ENCODE data around the gene KRT17. TPM values are rescaled to one million over a fixed set of nuclear protein-coding genes. Genes with fewer than 3 reads are reported as not detected.

Gene KRT17
- total RNA-seq, 1 experiment from 2014 or later, result 1.9 TPM

GRCh38 chr17:41592601-41593305 lies 31.6 kb downstream of the KRT17 start:
- in situ Hi-C loops (cut with HindIII; ENCODE audit: low pct_unique_long_range_greater_than_20kb, low sequenced_read_pairs), result no loop called here
- BruUV-seq (replicated peaks), result no TSS peak
- Histone ChIP-seq H3K9me3 (ENCODE audit: control insufficient read depth, insufficient read depth, low read depth, low read length) (no peaks in the 10 kb centered on the region), H3K4me1 (ENCODE audit: control insufficient read depth, insufficient read depth, low read length) (no peaks in the 10 kb centered on the region), H3K36me3 (ENCODE audit: control insufficient read depth, insufficient read depth, low read length) (no peaks in the 10 kb centered on the region), H3K27me3 (ENCODE audit: control insufficient read depth, insufficient read depth, low read length) (no peaks in the 10 kb centered on the region), H3K4me3 (ENCODE audit: low read depth in 2 of 2, low read length in 2 of 2) (no peak overlapping the region), H3K27ac (ENCODE audit: low read length) (no peak overlapping the region)
- ATAC-seq, result no peak
- intact Hi-C loops (cut with micrococcal nuclease; ENCODE audit: unreplicated experiment), result loop anchor here (5.0 kb wide), 1 partner anchor 55 kb away; no protein-coding TSS in a partner anchor
- ChIA-PET CTCF (interaction anchor here (0.6 to 2.2 kb wide), 3 partner anchors 13 to 56 kb away, joined by 3 to 10 read pairs (median 3); no protein-coding TSS in a partner anchor), POLR2A (no interaction called here)
- DNase-seq (ENCODE audit: low read depth, low spot score), result no peak
- TF ChIP-seq SIN3A (IDR thresholded peaks at IDR 0.05; ENCODE audit: borderline replicate concordance, insufficient read depth, low read depth, low read length) (no peak), TCF7L2 (IDR thresholded peaks at IDR 0.05; ENCODE audit: low read depth, low read length) (no peak), POLR2AphosphoS5 (IDR thresholded peaks at IDR 0.05; ENCODE audit: low read depth, low read length) (no peak), REST (IDR thresholded peaks at IDR 0.05; ENCODE audit: insufficient read depth in 1 of 2, low read depth in 2 of 2, low read length in 1 of 2) (no peak), CTCF (IDR thresholded peaks at IDR 0.05) (no peak)

- intact Hi-C loops (cut with micrococcal nuclease; ENCODE audit: unreplicated experiment), result no loop called here
- Histone ChIP-seq H3K4me3 (ENCODE audit: low read depth in 2 of 2, low read length in 2 of 2) (no peak overlapping the region), H3K27ac (ENCODE audit: low read length) (no peak overlapping the region), H3K4me1 (ENCODE audit: control insufficient read depth, insufficient read depth, low read length) (no peaks in the 10 kb centered on the region), H3K36me3 (ENCODE audit: control insufficient read depth, insufficient read depth, low read length) (no peaks in the 10 kb centered on the region), H3K9me3 (ENCODE audit: control insufficient read depth, insufficient read depth, low read depth, low read length) (no peaks in the 10 kb centered on the region), H3K27me3 (ENCODE audit: control insufficient read depth, insufficient read depth, low read length) (no peaks in the 10 kb centered on the region)
- BruUV-seq (replicated peaks), result no TSS peak
- TF ChIP-seq CTCF (IDR thresholded peaks at IDR 0.05), result no peak
- no peak for TF ChIP-seq REST (IDR thresholded peaks at IDR 0.05; ENCODE audit: insufficient read depth in 1 of 2, low read depth in 2 of 2, low read length in 1 of 2)
- TF ChIP-seq SIN3A (IDR thresholded peaks at IDR 0.05; ENCODE audit: borderline replicate concordance, insufficient read depth, low read depth, low read length), result no peak
- no peak for TF ChIP-seq POLR2AphosphoS5 (IDR thresholded peaks at IDR 0.05; ENCODE audit: low read depth, low read length)
- TF ChIP-seq TCF7L2 (IDR thresholded peaks at IDR 0.05; ENCODE audit: low read depth, low read length), result no peak
- in situ Hi-C loops (cut with HindIII; ENCODE audit: low pct_unique_long_range_greater_than_20kb, low sequenced_read_pairs), result no loop called here
- no peak for ATAC-seq
- POLR2A ChIA-PET, result no interaction called here
- DNase-seq (ENCODE audit: low read depth, low spot score), result no peak
- CTCF ChIA-PET, result interaction anchor here (0.6 kb wide), 1 partner anchor 64 kb away, joined by 7 read pairs; no protein-coding TSS in a partner anchor
Measured at GRCh38 chr17:41589301-41589700, 35.1 kb downstream of the KRT17 start.

Data from Panc1 (cell line).